ENCODE data around the gene URGCP. TPM values are rescaled to one million over a fixed set of nuclear protein-coding genes. Genes with fewer than 3 reads are reported as not detected.

Gene URGCP
- total and polyA plus RNA-seq, 2 experiments from 2014 or later = 7.2 to 13.2 TPM

GRCh38 chr7:43872406-43873110, 33.8 kb downstream of the URGCP start:
- no peak for DNase-seq (ENCODE audit: low spot score)
- Histone ChIP-seq H3K4me3 (no peak overlapping the region), H3K4me2 (0 out of 2 replicates have a peak overlapping the region, but pooled peaks have one; percentile 38), H3K27me3 (ENCODE audit: insufficient read depth) (no peaks in the 10 kb centered on the region), H3K36me3 (ENCODE audit: insufficient read depth) (peaks cover 7% of the 10 kb centered on the region; the same call in 1 of the 2 replicates), H3K27ac (ENCODE audit: low read depth) (no peak overlapping the region), H4K20me1 (replicated peaks; ENCODE audit: insufficient read depth) (no peaks in the 10 kb centered on the region), H3K79me2 (replicated peaks; ENCODE audit: insufficient read depth) (peaks cover 11% of the 10 kb centered on the region), H3F3A (replicated peaks; ENCODE audit: low read depth) (0 out of 2 replicates have a peak, but pooled peaks cover 2% of the 10 kb centered on the region), H2AFZ (0 out of 2 replicates have a peak overlapping the region, but pooled peaks have one; percentile 47), H3K9me2 (ENCODE audit: insufficient read depth) (peaks cover 5% of the 10 kb centered on the region; the same call in 1 of the 2 replicates), H3K4me1 (ENCODE audit: insufficient read depth) (peaks cover 23% of the 10 kb centered on the region)
- no peak for TF ChIP-seq REST (IDR thresholded peaks at IDR 0.05; ENCODE audit: unreplicated experiment)
- no peak for TF ChIP-seq EZH2 (IDR thresholded peaks at IDR 0.05; ENCODE audit: low read depth, unreplicated experiment)
- TF ChIP-seq ETS1 (IDR thresholded peaks at IDR 0.05) = no peak
- TF ChIP-seq CTCF (conservative IDR thresholded peaks at IDR 0.05; ENCODE audit: low read depth in 2 of 2) = no peak
- TF ChIP-seq ZNF462 (CRISPR knock-in tag; IDR thresholded peaks at IDR 0.05) = no peak
- TF ChIP-seq POLR2AphosphoS5 (IDR thresholded peaks at IDR 0.05; ENCODE audit: low read depth) = no peak
- no peak for TF ChIP-seq EZH2phosphoT487 (IDR thresholded peaks at IDR 0.05; ENCODE audit: unreplicated experiment)
- no peak for TF ChIP-seq ZNF331 (CRISPR knock-in tag; IDR thresholded peaks at IDR 0.05; ENCODE audit: low read depth)
- TF ChIP-seq STAT1 (IDR thresholded peaks at IDR 0.05; ENCODE audit: unreplicated experiment) = no peak
- TF ChIP-seq CREB1 (CRISPR knock-in tag; IDR thresholded peaks at IDR 0.05; ENCODE audit: low read depth) = no peak
- no peak for TF ChIP-seq JUNB (IDR thresholded peaks at IDR 0.05; ENCODE audit: unreplicated experiment)
- TF ChIP-seq ZNF114 (CRISPR knock-in tag; IDR thresholded peaks at IDR 0.05) = no peak
- no peak for TF ChIP-seq NANOG (IDR thresholded peaks at IDR 0.05; ENCODE audit: borderline replicate concordance)
- H3K9me3 Mint-ChIP-seq = no peaks in the 10 kb centered on the region; the same call in 1 of the 3 replicates
- H3K27ac Mint-ChIP-seq = no peak overlapping the region
- H3K4me1 Mint-ChIP-seq = peaks cover 30% of the 10 kb centered on the region
- ATAC-seq = no peak
- peaks cover 20% of the 10 kb centered on the region for H3K27me3 Mint-ChIP-seq (ENCODE audit: insufficient read depth, low read depth, poor library complexity)
- H3K36me3 Mint-ChIP-seq (ENCODE audit: low read depth) = peaks cover 21% of the 10 kb centered on the region
- H3K4me3 Mint-ChIP-seq = no peak overlapping the region

All from GM23338 (cell line).